ENCODE results near the gene ISLR.

The ISLR gene

GRCh38 chr15:74193905-74194304 lies 20.4 kb downstream of the ISLR start:
- DNase-seq (ENCODE audit: low read depth): no peak

GRCh38 chr15:74194572-74195559 lies 21.4 kb downstream of the ISLR start:
- DNase-seq (ENCODE audit: low read depth): no peak

GRCh38 chr15:74196175-74196574 lies 22.7 kb downstream of the ISLR start:
- peak; percentile 90 for DNase-seq (ENCODE audit: low read depth)

- no peak for DNase-seq (ENCODE audit: low read depth)
Measured at GRCh38 chr15:74197176-74197965, 23.9 kb downstream of the ISLR start.

GRCh38 chr15:74199297-74199652 lies 25.8 kb downstream of the ISLR start:
- no peak for DNase-seq (ENCODE audit: low read depth)

GRCh38 chr15:74200412-74200815 lies 26.9 kb downstream of the ISLR start:
- peak; percentile 79 for DNase-seq (ENCODE audit: low read depth)

GRCh38 chr15:74200871-74201419 lies 27.4 kb downstream of the ISLR start:
- DNase-seq (ENCODE audit: low read depth): peak; percentile 51

- DNase-seq (ENCODE audit: low read depth): peak; percentile 47
Measured at GRCh38 chr15:74201710-74202420, 28.4 kb downstream of the ISLR start.

- DNase-seq (ENCODE audit: low read depth): peak; percentile 54
Measured at GRCh38 chr15:74202452-74203401, 29.2 kb downstream of the ISLR start, which contains the start of gene STRA6. STRA6 (minus strand) TSS chr15:74202787; CDS start chr15:74202267, 520 bp downstream.

- DNase-seq (ENCODE audit: low read depth): peak; percentile 58
Measured at GRCh38 chr15:74203914-74204431, 30.5 kb downstream of the ISLR start.

GRCh38 chr15:74205582-74205947 lies 32.1 kb downstream of the ISLR start:
- no peak for DNase-seq (ENCODE audit: low read depth)

- no peak for DNase-seq (ENCODE audit: low read depth)
Measured at GRCh38 chr15:74206801-74207281, 33.3 kb downstream of the ISLR start.

GRCh38 chr15:74207652-74208440 lies 34.3 kb downstream of the ISLR start:
- no peak for DNase-seq (ENCODE audit: low read depth)

- DNase-seq (ENCODE audit: low read depth): no peak
Measured at GRCh38 chr15:74208496-74208895, 35.0 kb downstream of the ISLR start.

GRCh38 chr15:74208901-74209559 lies 35.5 kb downstream of the ISLR start:
- DNase-seq (ENCODE audit: low read depth): peak; percentile 72

GRCh38 chr15:74209560-74209958 lies 36.0 kb downstream of the ISLR start:
- DNase-seq (ENCODE audit: low read depth): no peak

- DNase-seq (ENCODE audit: low read depth): peak; percentile 53
Measured at GRCh38 chr15:74209997-74210671, 36.6 kb downstream of the ISLR start.

- no peak for DNase-seq (ENCODE audit: low read depth)
Measured at GRCh38 chr15:74210729-74211128, 37.2 kb downstream of the ISLR start.
